Sciatic nerve (tissue), 2 donors: ENCODE measurements around the gene PI3. TPM values are rescaled to one million over a fixed set of nuclear protein-coding genes. Genes with fewer than 3 reads are reported as not detected.
"Not testable (repeated sequence)": the region's sequence is repeated elsewhere in the genome, so short reads cannot be mapped to it uniquely, and the experiment has no call there.

ENCODE experiments used
- ATAC-seq: fragments of 200-7000 bp; cut with Tn5 transposase; one replicate; pipeline ENCODE4 v1.9.1; 2020; ENCODE audit warnings: mild to moderate bottlenecking, moderate library complexity
- DNase-seq: peaks from one replicate; pipeline ENCODE4 v3.0.0-alpha.2; 2020; ENCODE audit warnings: low spot score
- intact Hi-C: fragments of 100-400 bp; cut with DNase I; formaldehyde crosslinking; loops from one replicate; pipeline ENCODE4 v1.14.2; 2022
- total RNA-seq: library from RNA; stranded (reverse); fragmentation: NEBNext Ultra II Directional; extraction: Animal tissue kit (Norgen Biotek cat#: 25700); gene quantifications from one replicate; pipeline ENCODE4 v1.2.1, GENCODE V29; 2021
- donor health status: DM: no; HTN: no; CAD: no.
- donor health status: DM: no; HTN: no; CAD: no.

PI3 gene, protein sequence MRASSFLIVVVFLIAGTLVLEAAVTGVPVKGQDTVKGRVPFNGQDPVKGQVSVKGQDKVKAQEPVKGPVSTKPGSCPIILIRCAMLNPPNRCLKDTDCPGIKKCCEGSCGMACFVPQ
- 1.8 TPM for total RNA-seq

DNA sequence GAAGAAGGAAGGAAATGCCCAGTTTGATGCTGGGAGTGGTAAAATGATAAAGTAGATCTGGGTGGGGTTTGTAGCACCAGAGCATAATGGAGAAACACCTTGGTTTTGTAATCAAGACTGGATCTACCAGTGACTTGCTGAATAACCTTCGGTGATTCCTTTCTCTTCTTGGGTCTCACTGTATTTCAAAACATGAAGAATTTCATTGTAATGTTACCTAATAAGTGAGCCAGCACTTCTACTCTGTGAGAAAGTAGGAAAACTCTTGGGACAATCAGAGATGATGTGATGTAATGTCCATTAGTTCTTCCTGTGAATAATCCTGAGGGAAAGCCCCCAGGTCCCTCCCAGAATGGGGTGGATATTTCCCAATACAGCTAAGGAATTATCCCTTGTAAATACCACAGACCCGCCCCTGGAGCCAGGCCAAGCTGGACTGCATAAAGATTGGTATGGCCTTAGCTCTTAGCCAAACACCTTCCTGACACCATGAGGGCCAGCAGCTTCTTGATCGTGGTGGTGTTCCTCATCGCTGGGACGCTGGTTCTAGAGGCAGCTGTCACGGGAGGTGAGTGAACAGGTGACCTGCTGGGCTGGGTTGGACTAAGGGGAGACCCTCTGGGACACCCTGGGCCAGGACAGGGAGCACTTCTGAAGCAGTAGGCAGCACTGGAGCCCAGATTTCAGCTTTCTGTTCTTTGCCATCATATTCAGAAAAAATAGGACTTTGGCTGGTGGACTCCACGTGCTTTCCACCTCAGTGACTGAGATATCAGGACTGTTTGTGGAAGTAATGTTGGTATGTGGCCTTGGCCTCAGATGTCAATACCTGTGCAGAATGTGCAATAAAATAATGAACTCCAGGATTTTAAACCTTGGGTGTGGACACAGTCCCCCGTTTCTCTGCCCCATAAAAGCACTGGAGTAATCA is at the start of gene PI3:
TSS of gene PI3 (plus strand) at position 469 of the 931 bp plus-strand sequence. CDS start at position 490, 21 bp downstream.
- no peak for ATAC-seq
- intact Hi-C loops = no loop called here
- DNase-seq = no peak

DNA sequence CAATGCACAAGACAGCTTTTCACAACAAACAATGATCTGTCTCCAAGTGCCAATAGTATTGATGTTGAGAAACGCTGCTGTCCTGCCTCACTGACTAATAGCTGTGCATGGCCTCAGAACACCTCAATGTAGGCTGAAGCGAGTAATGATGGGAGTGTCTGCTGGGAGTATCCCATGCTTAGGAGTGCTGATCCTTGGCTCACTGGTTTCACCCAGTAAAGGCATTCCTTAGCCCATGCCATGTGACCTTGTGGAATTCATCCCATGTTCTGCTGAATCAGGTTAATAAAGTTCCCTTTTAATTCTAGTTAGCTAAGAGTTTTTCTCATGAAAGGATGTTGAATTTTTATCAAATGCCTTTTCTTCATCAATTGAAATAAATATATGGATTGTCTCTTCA is 46.6 kb upstream of the PI3 start:
- no peak for ATAC-seq
- no peak for DNase-seq
- intact Hi-C loops = no loop called here

DNA sequence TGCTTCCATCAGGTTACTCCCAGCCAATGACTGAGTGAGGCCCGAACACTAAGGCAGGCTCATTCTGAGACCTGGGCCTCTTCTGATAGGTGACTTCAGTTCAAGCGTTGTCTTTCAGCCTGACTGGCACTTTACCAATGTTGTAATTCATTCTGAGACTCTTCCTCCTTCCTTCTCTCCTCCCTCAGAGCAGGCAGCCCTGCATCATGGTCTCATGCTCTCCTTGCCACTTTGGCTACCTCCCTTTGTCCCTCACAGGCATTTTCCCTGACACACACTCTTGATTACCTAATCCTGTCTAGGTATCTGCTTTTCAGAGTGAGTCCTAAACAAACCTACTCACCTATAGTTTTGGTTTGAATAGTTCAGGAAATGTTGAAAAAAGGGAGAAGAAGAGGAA is 37.8 kb upstream of the PI3 start:
- ATAC-seq (no peak), DNase-seq (no peak)
- intact Hi-C loops = no loop called here

DNA sequence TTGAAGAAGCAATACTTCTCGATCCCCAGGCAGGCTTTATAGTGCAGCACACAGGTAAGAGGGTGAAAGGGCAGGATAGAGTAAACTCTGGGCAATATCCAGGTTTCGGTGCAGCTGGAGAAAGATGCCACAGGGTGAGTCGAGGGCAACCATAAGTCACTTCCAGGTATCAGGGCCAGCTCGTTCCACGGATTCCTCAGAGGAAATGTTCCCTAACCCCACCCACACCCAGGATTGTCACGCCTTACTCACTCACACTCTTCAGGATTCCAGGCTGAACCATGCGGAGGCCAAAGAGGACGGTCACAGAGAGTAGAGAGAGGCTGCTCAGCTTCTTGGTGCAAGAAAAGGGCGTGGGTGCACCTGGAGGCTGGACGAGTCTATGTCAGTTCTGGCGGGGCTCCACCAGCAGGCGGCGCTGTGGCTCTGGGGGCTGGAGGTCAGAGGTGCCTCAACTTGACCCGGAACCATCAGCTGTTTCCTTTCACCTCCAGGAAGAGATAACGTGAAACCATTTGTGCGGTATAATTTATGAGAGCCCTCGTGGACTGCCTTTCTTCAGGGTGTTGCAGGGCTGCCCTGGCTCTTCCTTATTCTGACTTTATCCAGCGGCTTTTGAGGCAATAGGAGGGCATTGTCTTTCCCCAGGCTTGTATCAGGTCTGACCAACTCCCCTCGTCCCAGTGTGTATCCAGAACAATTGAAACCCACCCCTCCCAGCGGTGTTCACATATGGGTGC is 36.0 kb upstream of the PI3 start:
- DNase-seq (peak; percentile 66), ATAC-seq (no peak)
- intact Hi-C loops = no loop called here

DNA sequence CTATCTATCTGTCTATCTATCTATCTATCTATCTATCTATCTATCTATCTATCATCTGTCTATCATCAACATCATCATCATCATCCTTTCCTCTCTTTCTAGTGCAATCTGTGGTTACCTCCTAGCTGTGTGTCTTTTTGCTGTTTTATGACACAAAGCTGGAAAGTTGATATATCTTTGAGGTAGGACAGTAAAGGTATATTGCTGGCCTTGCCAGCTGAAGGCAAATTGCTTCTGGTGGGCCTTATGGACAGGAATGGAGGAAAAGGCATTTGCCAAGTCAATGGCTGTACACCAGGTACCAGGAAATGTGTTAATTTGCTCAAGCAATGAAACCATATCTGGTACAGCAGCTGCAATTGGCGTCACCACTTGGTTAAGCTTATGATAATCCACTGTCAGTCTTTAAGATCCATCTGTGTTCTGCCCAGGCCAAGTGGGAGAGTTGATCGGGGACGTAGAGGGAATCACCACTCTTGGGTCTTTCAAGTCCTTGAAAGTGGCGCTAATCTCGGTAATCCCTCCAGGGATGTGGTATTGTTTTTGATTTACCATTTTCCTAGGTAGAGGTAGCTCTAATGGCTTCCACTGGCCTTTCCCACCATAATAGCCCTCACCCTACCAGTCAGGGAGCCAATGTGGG is 34.8 kb upstream of the PI3 start:
- intact Hi-C loops, ATAC-seq, DNase-seq: not testable (repeated sequence)

DNA sequence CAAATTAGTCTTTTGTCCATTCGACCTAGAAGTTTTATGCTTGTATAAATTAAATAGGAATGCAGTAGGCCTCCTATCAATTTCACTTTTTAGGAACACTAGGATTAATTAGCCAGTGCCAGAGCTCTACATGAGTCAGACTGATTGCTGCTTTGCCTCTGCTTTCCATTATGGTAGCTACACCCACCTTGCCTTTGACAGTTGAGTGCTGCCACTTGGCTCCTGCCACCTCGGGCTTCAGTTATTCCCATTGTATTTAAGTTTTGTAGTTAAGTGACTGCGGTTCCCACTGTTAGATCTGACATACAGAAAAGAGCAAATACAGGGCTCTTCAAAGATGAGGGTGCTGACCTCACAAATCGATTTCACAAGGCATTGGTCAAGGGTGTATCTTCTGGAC is 33.9 kb upstream of the PI3 start:
- ATAC-seq (no peak), DNase-seq (no peak)
- intact Hi-C loops = no loop called here

DNA sequence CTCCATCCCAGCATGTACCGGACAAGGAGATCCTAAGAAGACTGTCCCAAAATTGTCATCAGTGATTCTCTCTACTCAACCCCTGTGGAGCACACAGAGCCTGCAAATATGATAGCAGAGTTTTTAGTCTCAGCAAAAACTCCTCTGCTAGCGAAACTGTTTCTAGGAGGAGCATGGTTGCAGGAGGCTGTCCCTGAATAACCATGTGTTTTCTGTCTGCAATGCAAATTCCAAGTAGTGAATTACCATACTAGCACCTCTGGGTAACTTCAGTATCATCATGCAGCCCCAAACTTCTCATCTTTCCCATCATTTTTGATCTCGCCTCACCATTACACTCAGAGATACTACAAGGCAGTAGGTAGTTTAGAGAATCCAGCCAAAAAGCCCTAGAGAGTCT is 25.6 kb upstream of the PI3 start:
- no peak for ATAC-seq
- intact Hi-C loops = no loop called here
- DNase-seq = no peak

DNA sequence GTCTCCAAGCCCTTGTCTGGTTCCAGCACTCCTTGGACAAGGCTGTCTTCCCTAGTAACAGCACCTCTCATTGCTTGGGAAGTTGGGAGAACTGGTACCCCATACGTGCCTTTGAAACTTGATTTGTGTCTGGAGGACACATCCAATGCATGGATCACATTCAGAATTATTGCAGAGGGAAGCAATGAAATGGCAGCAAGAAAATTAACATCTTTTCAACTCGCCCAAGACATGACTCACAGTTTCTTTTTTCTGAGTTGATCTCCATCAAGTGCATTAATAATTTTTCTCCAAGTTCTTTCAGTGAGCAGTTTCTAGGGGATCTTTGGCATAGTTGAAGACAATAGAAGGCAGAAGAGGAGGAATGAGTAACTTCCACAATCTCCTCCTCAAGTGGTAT is 22.3 kb upstream of the PI3 start:
- no peak for ATAC-seq

DNA sequence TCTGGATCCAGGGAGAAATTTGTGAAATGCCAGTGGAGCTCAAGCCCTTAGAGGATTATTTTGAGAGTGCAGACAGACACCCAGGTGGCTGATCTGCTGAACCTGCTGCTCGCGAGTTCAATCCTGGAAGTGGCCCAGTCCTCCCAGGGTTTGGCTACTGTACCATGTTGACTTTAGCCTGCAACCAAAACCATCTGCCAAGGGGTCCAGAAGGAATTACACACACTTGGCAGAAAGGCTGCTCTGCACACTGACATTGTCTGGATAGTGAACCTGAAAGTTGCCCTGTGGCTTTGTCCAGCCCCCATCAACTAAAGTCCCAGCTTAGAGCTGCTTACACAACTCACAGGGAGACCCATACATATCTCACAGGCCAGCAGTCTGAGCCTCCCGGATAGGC is 21.6 kb upstream of the PI3 start:
- intact Hi-C loops = no loop called here
- no peak for DNase-seq
- no peak for ATAC-seq

More for the DNA sequence above, 22.3 kb upstream of the PI3 start:
- DNase-seq = no peak
- intact Hi-C loops = no loop called here

DNA sequence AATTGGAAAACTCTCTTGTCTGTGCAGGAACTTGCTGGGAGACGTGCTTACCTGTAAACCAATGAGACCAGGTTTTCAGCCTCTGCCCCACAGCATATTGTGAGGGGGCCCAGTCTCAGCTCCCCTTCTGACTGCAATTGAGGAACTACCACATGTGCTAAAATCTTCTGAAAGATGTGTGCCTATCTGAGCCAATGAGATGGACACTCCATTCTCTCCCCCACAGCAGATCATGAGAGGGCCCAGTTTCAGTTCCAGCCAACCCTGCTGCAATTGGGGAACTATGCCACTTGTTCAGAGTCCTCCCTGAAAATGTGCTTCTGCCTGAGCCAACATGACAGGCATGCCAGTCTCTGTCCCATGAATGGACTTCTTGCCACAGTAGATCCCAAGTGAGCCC is 20.9 kb upstream of the PI3 start:
- intact Hi-C loops = no loop called here
- DNase-seq (no peak), ATAC-seq (peak; percentile 52)

DNA sequence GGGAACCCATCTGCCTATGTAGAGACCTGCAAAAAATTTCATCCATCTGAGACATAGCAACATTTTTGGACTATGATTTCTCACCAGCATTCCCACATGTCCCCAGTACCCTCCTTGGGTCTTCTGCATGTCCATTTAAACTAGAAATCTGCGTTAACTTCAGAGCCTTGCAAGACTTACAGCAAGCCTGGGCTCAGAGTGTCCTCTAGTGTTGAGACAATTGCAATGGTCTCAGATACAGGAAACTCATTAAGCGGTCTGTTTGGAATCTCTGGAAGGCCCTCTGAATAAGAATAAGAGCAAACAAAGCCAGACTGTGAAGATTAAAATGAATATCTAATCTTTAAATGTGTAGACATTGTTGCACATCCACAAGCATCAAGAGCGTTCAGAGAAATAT is 20.5 kb upstream of the PI3 start:
- ATAC-seq (no peak), DNase-seq (no peak)
- intact Hi-C loops = no loop called here

DNA sequence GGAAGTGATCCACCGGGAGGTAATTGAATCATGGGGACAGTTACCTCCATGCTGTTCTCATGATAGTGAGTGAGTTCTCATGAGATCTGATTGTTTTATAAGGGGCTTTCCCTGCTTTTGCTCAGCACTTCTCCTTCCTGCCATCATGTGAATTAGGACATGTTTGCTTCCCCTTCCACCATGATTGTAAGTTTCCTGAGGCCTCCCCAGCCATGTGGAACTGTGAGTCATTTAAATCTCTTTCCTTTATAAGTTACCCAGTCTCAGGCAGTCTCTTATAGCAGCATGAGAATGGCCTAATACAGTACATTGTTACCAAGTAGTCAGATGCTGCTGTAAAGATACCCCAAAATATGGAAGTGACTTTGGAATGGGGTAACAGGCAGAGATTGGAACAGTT is 19.9 kb upstream of the PI3 start:
- DNase-seq, ATAC-seq, intact Hi-C loops: not testable (repeated sequence)

DNA sequence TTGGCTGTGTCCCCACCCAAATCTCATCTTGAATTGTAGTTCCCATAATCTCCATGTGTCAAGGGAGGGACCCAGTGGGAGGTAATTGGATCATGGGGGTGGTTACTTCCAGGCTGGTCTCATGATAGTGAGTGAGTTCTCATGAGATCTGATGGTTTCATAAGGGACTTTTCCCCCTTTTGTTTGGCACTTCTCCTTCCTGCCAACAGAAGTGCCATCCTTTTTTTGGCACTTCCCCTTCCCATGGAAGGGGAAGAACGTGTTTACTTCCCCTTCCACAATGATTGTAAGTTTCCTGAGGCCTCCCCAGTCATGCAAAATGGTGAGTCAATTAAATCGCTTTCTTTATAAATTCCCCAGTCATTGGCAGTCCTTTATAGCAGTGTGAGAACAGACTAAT is 18.0 kb upstream of the PI3 start:
- no peak for ATAC-seq
- no peak for DNase-seq
- intact Hi-C loops = no loop called here

DNA sequence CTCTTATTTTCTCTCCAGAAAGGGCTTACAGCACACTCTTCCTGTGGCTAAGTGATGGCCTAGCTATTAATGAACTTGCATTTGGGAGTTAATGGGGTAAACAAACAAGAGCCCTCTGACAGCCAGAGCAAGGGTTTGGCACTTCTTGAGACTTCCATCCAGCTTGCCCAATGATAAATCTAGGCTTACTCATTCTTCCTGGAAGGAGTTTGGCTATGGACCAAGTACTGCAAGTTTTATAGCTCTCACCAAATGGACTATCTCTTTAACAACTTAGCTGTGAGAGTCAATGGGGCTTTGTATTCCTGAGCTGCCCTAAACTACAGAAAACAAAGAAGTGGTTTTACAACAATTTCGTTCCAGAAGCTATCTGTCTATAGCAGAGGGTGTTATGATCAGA is 16.7 kb upstream of the PI3 start:
- no peak for ATAC-seq
- intact Hi-C loops = no loop called here

DNA sequence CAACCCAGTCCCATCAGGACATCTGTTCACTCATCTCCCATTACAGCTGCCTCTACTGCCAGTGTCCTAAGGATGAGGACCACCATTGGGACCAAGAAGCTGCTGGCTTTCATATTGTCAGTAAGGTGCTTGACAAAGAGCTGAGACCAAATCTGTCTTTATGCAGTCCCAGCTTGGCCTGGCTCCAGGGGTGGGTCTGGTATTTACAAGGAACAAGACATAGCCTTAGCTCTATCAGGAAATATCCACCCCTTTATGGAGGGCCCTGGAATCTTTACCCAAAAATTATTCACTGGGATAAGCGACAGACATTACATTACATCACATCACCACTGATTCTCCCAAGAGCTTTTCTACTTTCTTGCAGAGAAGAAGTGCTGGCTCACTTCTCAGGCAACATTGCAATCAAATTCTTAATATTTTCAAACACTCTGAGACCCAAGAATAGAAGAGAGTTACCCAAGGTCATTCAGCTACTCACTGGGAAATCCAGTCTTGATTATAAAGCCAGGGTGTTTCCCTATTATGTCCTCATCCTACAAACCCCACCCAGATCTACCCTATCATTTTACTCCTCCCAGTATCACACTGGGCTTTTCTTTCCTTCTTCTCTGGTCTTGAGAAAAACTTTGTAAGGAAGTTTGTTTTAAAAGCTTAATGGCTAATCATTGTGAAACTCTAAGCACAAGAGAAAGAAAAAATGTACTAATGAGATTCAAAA is 11.5 kb upstream of the PI3 start:
- no peak for DNase-seq
- intact Hi-C loops = no loop called here

More for the DNA sequence above, 16.7 kb upstream of the PI3 start:
- DNase-seq = no peak

DNA sequence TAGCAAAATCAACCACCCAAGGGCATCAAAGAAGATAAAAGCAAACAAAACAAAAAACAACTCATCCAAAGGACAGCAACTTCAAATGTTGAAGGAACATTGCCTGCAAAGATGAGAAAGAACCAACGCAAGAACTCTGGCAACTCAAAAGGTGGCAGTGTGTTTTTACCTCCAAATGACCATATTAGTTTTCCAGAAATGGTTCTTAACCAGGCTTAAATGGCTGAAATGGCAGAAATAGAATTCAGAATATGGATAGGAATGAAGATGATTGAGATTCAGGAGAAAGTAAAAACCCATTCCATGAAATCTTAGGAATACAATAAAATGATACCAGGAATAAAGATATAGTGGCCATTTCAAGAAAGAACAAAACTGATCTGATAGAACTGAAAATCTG is 9.8 kb upstream of the PI3 start:
- ATAC-seq (no peak), DNase-seq (no peak)
- intact Hi-C loops = no loop called here

More for the DNA sequence above, 11.5 kb upstream of the PI3 start:
- no peak for ATAC-seq

DNA sequence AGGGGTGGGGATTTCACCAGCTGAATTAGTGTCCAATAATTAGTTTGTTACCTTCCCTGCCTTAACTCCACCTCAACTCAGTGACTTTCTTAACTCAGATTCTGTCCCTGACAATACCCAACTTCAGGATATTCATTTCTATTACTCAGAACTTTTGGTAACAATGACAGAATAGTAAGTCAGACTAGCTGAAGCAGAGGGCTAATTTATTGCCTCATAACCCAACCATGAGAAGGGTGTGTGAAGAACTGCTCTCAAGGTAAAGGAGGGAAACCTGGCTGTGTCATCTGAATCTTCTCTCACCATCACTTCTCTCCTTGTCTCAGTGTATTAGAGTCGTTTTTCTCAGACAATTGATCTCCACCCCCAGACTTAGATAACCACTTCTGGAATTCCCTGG is 1.2 kb upstream of the PI3 start:
- no peak for DNase-seq
- no peak for ATAC-seq
- intact Hi-C loops = no loop called here

DNA sequence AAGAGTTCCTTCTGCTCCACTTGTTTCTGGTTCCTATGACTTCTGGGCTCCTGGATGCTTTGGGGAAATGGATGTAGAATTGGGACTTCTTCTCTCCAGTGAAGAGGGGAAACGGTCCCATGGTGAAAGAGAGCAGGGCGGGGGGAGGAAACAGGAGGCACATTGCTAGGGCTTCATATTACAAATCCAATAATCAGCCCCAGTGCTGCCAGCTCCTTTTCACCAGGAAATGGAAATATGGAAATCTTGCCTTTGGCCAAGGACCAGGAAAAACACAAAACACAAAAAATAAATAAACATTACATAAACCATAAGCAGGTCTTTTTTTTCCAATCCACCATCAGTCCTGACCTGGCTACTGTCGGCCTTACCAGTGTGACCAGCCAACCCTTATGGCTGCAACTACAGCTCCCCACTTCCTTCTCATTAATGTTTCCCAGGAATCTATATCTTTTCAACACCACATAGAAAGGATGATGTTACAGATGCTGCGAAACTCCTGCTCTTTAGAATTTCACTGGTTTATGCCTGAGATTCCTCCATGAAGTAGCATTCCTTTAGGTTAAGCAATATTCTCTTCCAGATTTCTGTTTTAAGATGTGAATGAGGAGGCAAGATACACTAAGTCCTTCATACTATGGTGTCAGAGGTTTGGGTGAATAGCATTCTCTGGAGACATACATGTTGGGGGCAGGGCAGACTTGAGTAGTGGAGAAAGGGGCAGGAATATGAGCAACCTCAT is 2.0 kb downstream of the PI3 start:
- intact Hi-C loops = no loop called here
- no peak for DNase-seq
- no peak for ATAC-seq
